SK-MEL-5 (cell line): Measurements from ENCODE around the gene ERC1. TPM values are rescaled to one million over a fixed set of nuclear protein-coding genes. Genes with fewer than 3 reads are reported as not detected.
A peak's percentile ranks its signal among the peaks of the same experiment; 100 is the strongest.

Experiments
- DNase-seq: peaks from one replicate; pipeline ENCODE4 v3.0.0-alpha.2; 2016; ENCODE audit warnings: low read depth, low spot score
- in situ Hi-C: cut with HindIII; loops from 2 replicates; pipeline ENCODE4 v1.10.0; 2016; ENCODE audit warnings: low sequenced_read_pairs, high pct_unique_total_duplicates, low pct_unique_long_range_greater_than_20kb
- total RNA-seq: library from RNA; depleted of rRNA; stranded (reverse); fragments of >200 nt; shearing (Covaris generic); gene quantifications from 2 replicates; pipeline ENCODE4 v1.2.3, GENCODE V29; 2014

The ERC1 gene
- total RNA-seq, 1 experiment from 2014 or later = 14.3 TPM

DNA sequence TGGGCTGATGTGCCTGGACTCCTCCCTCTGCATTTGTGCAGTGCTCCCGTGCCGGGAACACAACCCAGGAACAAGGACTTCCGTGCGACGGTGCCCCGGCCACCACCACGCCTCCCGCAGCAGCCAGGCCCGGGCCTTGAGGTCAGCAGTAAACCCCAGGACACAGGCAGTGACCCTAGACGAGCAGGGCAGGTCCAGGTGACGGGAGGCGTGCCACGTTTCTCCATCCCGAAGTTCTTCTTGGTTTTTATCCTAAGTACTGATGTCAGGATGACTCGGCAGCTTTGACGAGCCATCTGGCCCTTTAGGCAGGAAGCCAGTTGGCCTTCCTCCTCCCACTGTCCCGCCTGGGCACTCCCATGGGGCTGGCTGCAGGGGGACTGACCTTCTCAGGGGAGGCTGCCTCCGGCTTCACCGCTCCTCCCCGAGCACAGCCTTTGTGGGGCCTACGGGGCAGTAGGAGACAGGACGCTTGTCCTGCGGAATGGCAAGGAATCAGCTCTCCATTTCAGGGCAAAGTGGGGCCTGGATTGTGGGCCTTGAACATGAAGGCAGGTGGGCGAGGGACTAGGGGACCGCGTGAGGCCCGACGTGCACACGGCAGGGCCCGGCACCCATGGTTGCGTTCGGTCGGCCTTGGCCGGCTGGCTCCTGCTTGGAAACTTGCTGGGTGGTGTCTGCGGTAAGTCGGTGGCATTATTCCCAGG is 509.2 kb downstream of the ERC1 start:
- in situ Hi-C loops = no loop called here
- DNase-seq = no peak

GRCh38 chr12:1501001-1501400 is 510.0 kb downstream of the ERC1 start:
- no peak for DNase-seq
- in situ Hi-C loops = no loop called here

- in situ Hi-C loops = no loop called here
- no peak for DNase-seq
These were observed 510.8 kb downstream of the ERC1 start for GRCh38 chr12:1501695-1502378.

GRCh38 chr12:1502379-1502720 is 511.3 kb downstream of the ERC1 start:
- DNase-seq = no peak
- in situ Hi-C loops = no loop called here

GRCh38 chr12:1502831-1503230 is 511.8 kb downstream of the ERC1 start:
- in situ Hi-C loops = no loop called here
- DNase-seq = no peak

DNA sequence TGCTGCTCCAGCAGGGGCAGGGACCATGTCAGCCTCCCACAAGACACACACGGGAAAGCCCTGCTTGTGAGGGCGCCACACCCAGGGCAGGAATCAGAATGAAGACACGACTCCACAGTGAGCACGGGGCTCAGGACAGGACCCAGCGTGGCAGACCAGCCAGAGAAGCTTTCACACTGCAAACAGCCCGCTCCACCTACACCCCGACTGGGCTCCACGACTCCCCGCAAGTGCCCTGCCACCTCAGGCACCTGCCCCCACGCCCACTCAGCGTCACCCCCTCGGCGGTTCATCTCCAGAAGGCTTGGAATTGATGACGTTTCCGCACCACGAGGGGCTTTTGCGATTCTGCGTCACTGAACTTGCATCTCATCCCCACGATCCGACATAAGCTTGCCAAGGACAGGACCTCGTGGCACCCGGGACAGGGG is 512.3 kb downstream of the ERC1 start:
- in situ Hi-C loops = no loop called here
- no peak for DNase-seq

DNA sequence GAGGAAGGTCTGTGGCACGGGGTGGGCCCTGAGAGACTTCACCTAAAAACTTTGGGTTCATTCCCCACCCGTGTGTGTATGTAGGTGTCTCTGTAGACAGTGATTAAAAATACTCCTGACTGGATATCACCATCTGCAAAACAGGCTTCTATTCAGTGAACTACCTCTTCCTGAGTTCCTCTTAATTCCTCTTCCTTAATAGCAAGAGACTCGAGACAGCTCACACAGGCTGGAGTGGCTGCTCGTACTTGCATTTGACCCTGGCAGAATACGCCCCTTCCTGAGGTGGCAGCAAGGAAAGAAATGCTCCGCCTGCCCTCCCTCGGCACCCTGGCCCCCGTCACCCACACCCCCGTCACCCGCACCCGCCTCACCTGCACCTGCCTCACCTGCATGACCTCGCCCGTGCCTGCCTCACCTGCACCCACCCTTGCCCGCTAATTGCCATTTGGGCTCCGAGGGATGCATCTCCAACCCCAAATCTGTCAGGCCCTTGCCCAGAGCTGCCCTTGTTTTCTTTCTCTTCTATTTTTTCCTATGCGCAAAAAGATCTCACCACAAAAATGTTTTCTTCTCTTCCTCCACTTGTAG is 513.4 kb downstream of the ERC1 start:
- no peak for DNase-seq
- in situ Hi-C loops = no loop called here

- in situ Hi-C loops = no loop called here
- no peak for DNase-seq
These were observed 513.9 kb downstream of the ERC1 start for GRCh38 chr12:1504895-1505311.

DNA sequence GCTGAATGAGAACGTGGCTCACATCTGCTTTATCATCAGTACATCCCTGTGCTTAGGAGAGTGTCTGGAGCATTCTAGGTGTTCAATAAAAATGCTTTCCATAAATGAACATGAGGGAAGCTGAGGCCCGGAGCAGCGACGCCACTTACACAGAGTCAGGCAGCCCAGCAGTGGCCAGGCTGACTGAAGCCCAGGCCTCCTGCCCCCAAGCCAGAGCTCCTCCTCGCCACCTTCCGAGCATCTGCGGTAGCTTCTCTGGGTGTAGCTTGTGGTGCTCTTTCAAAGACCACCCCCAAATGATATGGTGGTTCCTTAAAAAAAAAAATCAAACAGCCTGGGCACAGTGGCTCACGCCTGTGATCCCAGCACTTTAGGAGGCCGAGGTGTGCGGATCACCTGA is 514.6 kb downstream of the ERC1 start:
- in situ Hi-C loops = no loop called here

GRCh38 chr12:1507308-1507707 is 516.3 kb downstream of the ERC1 start:
- no peak for DNase-seq
- in situ Hi-C loops = no loop called here

More for the DNA sequence above, 514.6 kb downstream of the ERC1 start:
- no peak for DNase-seq

GRCh38 chr12:1509413-1510052 is 518.5 kb downstream of the ERC1 start:
- in situ Hi-C loops = no loop called here
- DNase-seq = no peak

GRCh38 chr12:1510056-1510812 is 519.2 kb downstream of the ERC1 start:
- in situ Hi-C loops = no loop called here
- DNase-seq = no peak

GRCh38 chr12:1515010-1515409 is 524.0 kb downstream of the ERC1 start:
- in situ Hi-C loops = no loop called here
- DNase-seq = no peak

DNA sequence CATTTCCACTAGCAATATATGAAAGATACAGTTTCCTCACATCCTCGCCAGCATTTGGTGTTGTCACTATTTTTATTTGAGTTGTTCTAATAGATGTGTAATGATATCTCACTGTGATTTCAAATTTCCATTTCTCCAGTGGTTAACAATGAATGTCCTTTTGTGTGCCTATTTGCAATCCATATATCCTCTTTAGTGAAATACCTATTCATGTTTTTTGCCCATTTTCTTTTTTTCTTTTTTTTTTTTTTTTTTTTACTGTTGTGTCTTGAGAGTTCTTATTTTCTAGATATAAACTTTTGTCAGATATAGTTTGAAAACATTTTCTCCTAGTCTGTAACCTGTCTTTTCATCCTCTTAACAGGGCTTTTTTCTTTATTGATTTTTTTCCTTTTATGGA is 524.4 kb downstream of the ERC1 start:
- DNase-seq = no peak
- in situ Hi-C loops = no loop called here

DNA sequence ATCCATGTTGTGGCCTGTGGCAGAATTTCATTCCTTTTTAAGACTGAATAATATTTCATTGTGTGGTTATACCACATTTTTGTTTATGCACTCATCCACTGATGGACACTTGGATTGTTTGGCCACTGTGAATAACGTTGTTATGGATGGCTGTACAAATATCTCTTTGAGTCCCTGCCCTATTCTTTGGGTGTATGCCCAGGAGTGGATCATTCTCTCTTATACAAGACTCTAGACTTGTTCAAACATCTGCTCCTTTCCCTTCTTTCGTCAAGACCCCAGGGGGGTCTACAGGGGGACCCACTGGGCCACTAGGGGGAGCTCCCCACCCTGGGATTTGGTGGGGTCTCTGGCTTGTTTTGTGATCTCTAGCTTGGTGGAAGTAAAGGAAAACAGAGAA is 526.0 kb downstream of the ERC1 start:
- peak; percentile 94 for DNase-seq
- in situ Hi-C loops = no loop called here

DNA sequence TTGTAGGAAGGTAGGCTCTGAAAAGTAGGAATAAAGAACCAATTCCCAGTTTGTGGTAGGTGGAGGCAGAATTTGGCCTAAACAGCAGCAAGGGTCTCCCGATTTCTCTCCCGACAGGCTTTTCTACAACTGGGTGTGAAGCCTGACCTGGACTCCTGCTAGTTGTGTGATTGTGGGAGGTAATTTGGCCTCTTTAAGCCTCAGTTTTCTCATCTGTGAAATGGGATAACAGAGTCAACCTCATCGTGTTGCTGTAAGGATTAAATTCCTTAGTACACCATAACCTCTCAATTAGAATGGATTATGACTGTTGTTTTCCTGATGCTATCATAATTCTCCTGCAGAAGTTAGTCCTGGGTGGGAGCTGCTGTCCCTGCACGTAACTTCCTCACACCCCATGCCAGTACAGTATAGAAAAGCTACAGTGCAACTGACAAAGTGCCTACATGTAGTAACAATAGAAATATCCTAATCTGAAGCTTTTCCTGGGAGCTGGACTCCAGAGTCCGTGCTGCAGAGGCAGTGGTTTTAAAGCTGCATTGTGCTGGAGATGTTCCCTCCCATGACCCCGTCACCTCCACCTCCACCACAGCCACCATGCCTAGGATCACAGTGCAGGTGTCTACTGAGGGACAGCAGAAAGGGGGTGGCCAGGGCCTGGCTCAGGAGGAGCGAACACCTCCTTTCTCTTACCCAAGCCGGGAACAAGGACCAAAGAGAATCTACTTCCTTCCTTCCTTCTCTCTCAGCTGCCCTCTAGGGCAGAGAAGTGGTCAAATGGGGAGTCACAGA is 526.9 kb downstream of the ERC1 start:
- in situ Hi-C loops = no loop called here
- no peak for DNase-seq
